Peyer's patch (tissue), 4 donors: ENCODE measurements around the gene UGT1A10. TPM values are rescaled to one million over a fixed set of nuclear protein-coding genes. Genes with fewer than 3 reads are reported as not detected.

Source experiments
- DNase-seq, 3 donors: peaks; one replicate each; pipeline ENCODE4 v3.0.0-alpha.2; 2017 to 2019
- H3K27ac ChIP-seq, 4 donors: fragments of 200-600 bp; sonication (generic); one replicate each; pipeline ENCODE4 v1.5.1; 2016 to 2019
- H3K27me3 ChIP-seq, 2 donors: fragments of 200-600 bp; sonication (generic); one replicate each; pipeline ENCODE4 v1.5.1; 2019
- H3K36me3 ChIP-seq, 3 donors: fragments of 200-600 bp; sonication (generic); one replicate each; pipeline ENCODE4 v1.5.1; 2016 to 2019
- H3K4me1 ChIP-seq, 4 donors: fragments of 200-600 bp; sonication (generic); one replicate each; pipeline ENCODE4 v1.5.1; 2016 to 2019
- H3K4me3 ChIP-seq, 4 donors: fragments of 200-600 bp; sonication (generic); 1 replicate in 3 of 4; 2 replicates in 1 of 4; pipeline ENCODE4 v1.5.1; 2016 to 2019; ENCODE audit warnings: mild to moderate bottlenecking in 1 of 4
- H3K9me3 ChIP-seq, 4 donors: fragments of 200-600 bp; sonication (generic); one replicate each; pipeline ENCODE4 v1.5.1; 2016 to 2019; ENCODE audit warnings: mild to moderate bottlenecking in 1 of 4
- CTCF ChIP-seq, 6 experiments: fragments of 450-650 bp in 4 of 6; fragments of 200-600 bp in 2 of 6; sonication (generic) in 1 of 6; IDR thresholded peaks; one replicate each; pipeline ENCODE4 v1.5.1; 2017 to 2019; ENCODE audit warnings: antibody characterized with exemption in 6 of 6, mild to moderate bottlenecking in 3 of 6, moderate library complexity in 1 of 6
- POLR2A ChIP-seq, 2 donors: fragments of 450-650 bp; IDR thresholded peaks; one replicate each; pipeline ENCODE4 v1.5.1; 2017; ENCODE audit warnings: antibody characterized with exemption in 2 of 2, mild to moderate bottlenecking in 2 of 2, moderate library complexity in 2 of 2
- total RNA-seq, 4 donors: library from RNA; depleted of rRNA; stranded (reverse); fragments of >200 nt; gene quantifications; one replicate each; pipeline ENCODE4 v1.1.0, GENCODE V29; 2016

Gene UGT1A10
- total RNA-seq, 4 donors from 2014 or later: 19.0 to 168 (median 71.8) TPM

- no peak for DNase-seq
- Histone ChIP-seq H3K36me3 (no peaks in the 10 kb centered on the region), H3K27me3 (no peaks in the 10 kb centered on the region), H3K9me3 (no peaks in the 10 kb centered on the region), H3K4me1 (no peaks in the 10 kb centered on the region), H3K27ac (no peak overlapping the region), H3K4me3 (no peak overlapping the region)
- no peak for TF ChIP-seq POLR2A (IDR thresholded peaks at IDR 0.05)
- TF ChIP-seq CTCF (IDR thresholded peaks at IDR 0.05): no peak
Measured at GRCh38 chr2:233779722-233780121, 143.5 kb downstream of the UGT1A10 start.

- Histone ChIP-seq H3K4me1 (no peaks in the 10 kb centered on the region), H3K36me3 (no peaks in the 10 kb centered on the region), H3K9me3 (no peaks in the 10 kb centered on the region), H3K27me3 (no peaks in the 10 kb centered on the region), H3K4me3 (no peak overlapping the region), H3K27ac (no peak overlapping the region)
- no peak for DNase-seq
- no peak for TF ChIP-seq CTCF (IDR thresholded peaks at IDR 0.05)
- no peak for TF ChIP-seq POLR2A (IDR thresholded peaks at IDR 0.05)
Measured at GRCh38 chr2:233780771-233781170, 144.5 kb downstream of the UGT1A10 start.

GRCh38 chr2:233789554-233789953, 153.3 kb downstream of the UGT1A10 start:
- TF ChIP-seq POLR2A (IDR thresholded peaks at IDR 0.05): no peak
- TF ChIP-seq CTCF (IDR thresholded peaks at IDR 0.05): no peak
- no peaks in the 10 kb centered on the region for H3K36me3 ChIP-seq
- no peaks in the 10 kb centered on the region for H3K4me1 ChIP-seq
- no peak for DNase-seq
- no peak overlapping the region for H3K27ac ChIP-seq
- H3K9me3 ChIP-seq: no peaks in the 10 kb centered on the region
- no peaks in the 10 kb centered on the region for H3K27me3 ChIP-seq
- H3K4me3 ChIP-seq: no peak overlapping the region

- Histone ChIP-seq H3K27ac (no peak overlapping the region), H3K27me3 (no peaks in the 10 kb centered on the region), H3K4me3 (no peak overlapping the region), H3K36me3 (no peaks in the 10 kb centered on the region), H3K4me1 (no peaks in the 10 kb centered on the region), H3K9me3 (no peaks in the 10 kb centered on the region)
- DNase-seq: no peak
- TF ChIP-seq POLR2A (IDR thresholded peaks at IDR 0.05) (no peak), CTCF (IDR thresholded peaks at IDR 0.05) (no peak)
Measured at GRCh38 chr2:233791151-233791882, 155.1 kb downstream of the UGT1A10 start.

- Histone ChIP-seq H3K9me3 (no peaks in the 10 kb centered on the region), H3K4me1 (no peaks in the 10 kb centered on the region), H3K27me3 (no peaks in the 10 kb centered on the region), H3K4me3 (no peak overlapping the region), H3K27ac (no peak overlapping the region), H3K36me3 (no peaks in the 10 kb centered on the region)
- DNase-seq: no peak
- TF ChIP-seq POLR2A (IDR thresholded peaks at IDR 0.05): no peak
Measured at GRCh38 chr2:233791883-233792329, 155.7 kb downstream of the UGT1A10 start.

- Histone ChIP-seq H3K4me3 (no peak overlapping the region), H3K27me3 (no peaks in the 10 kb centered on the region), H3K4me1 (no peaks in the 10 kb centered on the region), H3K36me3 (no peaks in the 10 kb centered on the region), H3K9me3 (no peaks in the 10 kb centered on the region), H3K27ac (no peak overlapping the region)
- TF ChIP-seq POLR2A (IDR thresholded peaks at IDR 0.05): no peak
- TF ChIP-seq CTCF (IDR thresholded peaks at IDR 0.05): no peak
- DNase-seq: no peak
Measured at GRCh38 chr2:233792720-233793119, 156.5 kb downstream of the UGT1A10 start.
